Progenitor cell of endocrine pancreas (in vitro differentiated cells): ENCODE data around the gene CD300E. TPM values are rescaled to one million over a fixed set of nuclear protein-coding genes. Genes with fewer than 3 reads are reported as not detected.

ENCODE experiments used
- DNase-seq: peaks from one replicate; pipeline ENCODE4 v3.0.0; 2021; ENCODE audit warnings: low spot score; ENCODE audit not compliant: unreplicated experiment
- H3K27ac Mint-ChIP-seq: 2 replicates; pipeline ENCODE4 v1.8.0; 2021; ENCODE audit warnings: mild to moderate bottlenecking, moderate library complexity, mixed read lengths
- H3K27me3 Mint-ChIP-seq: 2 replicates; pipeline ENCODE4 v1.8.0; 2021; ENCODE audit warnings: mixed read lengths
- H3K36me3 Mint-ChIP-seq: 2 replicates; pipeline ENCODE4 v1.8.0; 2022; ENCODE audit warnings: mixed read lengths; ENCODE audit not compliant: insufficient read depth
- H3K4me1 Mint-ChIP-seq: 2 replicates; pipeline ENCODE4 v1.8.0; 2021; ENCODE audit warnings: low read depth, mixed read lengths
- H3K4me3 Mint-ChIP-seq: 2 replicates; pipeline ENCODE4 v1.8.0; 2021; ENCODE audit warnings: low read depth, mild to moderate bottlenecking, moderate library complexity, mixed read lengths
- H3K9me3 Mint-ChIP-seq: 2 replicates; pipeline ENCODE4 v1.8.0; 2021; ENCODE audit warnings: low read depth, mixed read lengths
- CTCF ChIP-seq: fragments of 200-600 bp; sonication (generic); IDR thresholded peaks from one replicate; pipeline ENCODE4 v1.5.0; 2021; ENCODE audit warnings: antibody characterized with exemption, mild to moderate bottlenecking; ENCODE audit not compliant: unreplicated experiment
- long read RNA-seq: library from polyadenylated mRNA; unstranded; transcript quantifications from one replicate; pipeline ENCODE4 v2.0.0, GENCODE V29; 2020
- total RNA-seq: library from RNA; stranded (reverse); gene quantifications from 2 replicates; pipeline ENCODE4 v1.2.1, GENCODE V29; 2021

Gene CD300E
- total RNA-seq, result not detected in 2 replicates
- long read RNA-seq, result 0 reads

DNA sequence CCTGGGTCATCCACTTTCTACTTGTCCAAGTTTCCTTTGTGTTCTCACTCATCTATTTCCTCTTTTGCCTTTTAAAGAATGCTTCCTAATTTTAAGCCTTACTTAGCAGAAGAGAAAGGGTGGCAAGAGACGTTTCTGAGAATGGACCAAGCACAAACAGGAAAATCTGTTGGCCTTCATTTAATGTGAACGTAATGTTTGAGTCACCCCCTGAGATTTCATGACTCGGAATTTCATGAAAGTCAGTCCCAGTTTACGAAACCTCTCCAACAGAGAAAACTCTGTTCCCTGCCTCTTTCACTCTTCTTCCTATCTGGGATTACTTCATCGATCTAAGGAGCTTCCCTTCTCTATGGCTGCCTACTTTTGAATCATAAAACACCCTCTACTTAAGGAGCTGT is at the start of gene CD300E:
CD300E (minus strand) TSS at position 46 of the 401 bp plus-strand sequence. CDS start 117 bp downstream, outside the sequence.
- Mint-ChIP-seq H3K27me3 (peaks cover 25% of the 10 kb centered on the region), H3K36me3 (no peaks in the 10 kb centered on the region), H3K27ac (no peak within 1 kb of the TSS), H3K9me3 (no peaks in the 10 kb centered on the region), H3K4me3 (no peak within 1 kb of the TSS), H3K4me1 (no peaks in the 10 kb centered on the region)
- no peak for DNase-seq
- no peak for TF ChIP-seq CTCF

GRCh38 chr17:74671031-74671771 is 47.7 kb upstream of the CD300E start:
- peak; percentile 95 for DNase-seq
- H3K27ac Mint-ChIP-seq, result no peak overlapping the region
- H3K27me3 Mint-ChIP-seq, result peaks cover 78% of the 10 kb centered on the region
- no peaks in the 10 kb centered on the region for H3K36me3 Mint-ChIP-seq
- no peak for TF ChIP-seq CTCF
- no peak overlapping the region for H3K4me3 Mint-ChIP-seq
- no peaks in the 10 kb centered on the region for H3K9me3 Mint-ChIP-seq
- H3K4me1 Mint-ChIP-seq, result no peaks in the 10 kb centered on the region

- no peak for TF ChIP-seq CTCF
- Mint-ChIP-seq H3K36me3 (no peaks in the 10 kb centered on the region), H3K27ac (peak overlapping the region; percentile 16), H3K27me3 (peaks cover 72% of the 10 kb centered on the region), H3K9me3 (no peaks in the 10 kb centered on the region), H3K4me1 (no peaks in the 10 kb centered on the region), H3K4me3 (no peak overlapping the region)
- DNase-seq, result no peak
Observed at GRCh38 chr17:74670329-74670728, 46.8 kb upstream of the CD300E start.

- Mint-ChIP-seq H3K4me3 (no peak overlapping the region), H3K9me3 (no peaks in the 10 kb centered on the region), H3K36me3 (no peaks in the 10 kb centered on the region), H3K27ac (no peak overlapping the region), H3K4me1 (peaks cover 6% of the 10 kb centered on the region), H3K27me3 (peaks cover 51% of the 10 kb centered on the region)
- no peak for DNase-seq
- no peak for TF ChIP-seq CTCF
Observed at GRCh38 chr17:74663561-74663960, 40.0 kb upstream of the CD300E start.

DNA sequence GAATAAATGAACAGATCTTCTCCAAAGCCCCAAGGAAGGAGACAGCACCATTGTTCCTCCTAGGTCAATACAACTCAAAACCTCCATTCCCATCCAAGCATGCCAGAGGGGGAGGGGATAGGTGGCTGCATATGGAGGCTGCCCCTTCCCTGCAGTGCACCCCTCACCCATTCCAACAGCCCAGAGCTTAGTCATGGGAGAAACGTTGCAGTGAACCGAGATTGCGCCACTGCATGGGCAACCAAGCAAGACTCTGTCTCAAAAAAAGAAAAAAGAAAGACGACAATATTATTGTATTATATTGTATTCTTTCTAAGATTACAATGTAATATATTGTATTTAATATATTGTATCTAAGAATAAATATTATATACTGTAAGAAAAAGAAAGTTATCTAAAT is 36.4 kb upstream of the CD300E start:
- no peak for DNase-seq
- H3K4me3 Mint-ChIP-seq, result no peak overlapping the region
- H3K9me3 Mint-ChIP-seq, result no peaks in the 10 kb centered on the region
- no peaks in the 10 kb centered on the region for H3K36me3 Mint-ChIP-seq
- H3K27ac Mint-ChIP-seq, result no peak overlapping the region
- peaks cover 48% of the 10 kb centered on the region for H3K27me3 Mint-ChIP-seq
- TF ChIP-seq CTCF, result no peak
- peaks cover 6% of the 10 kb centered on the region for H3K4me1 Mint-ChIP-seq
